Cardiac muscle cell (in vitro differentiated cells and primary cell): ENCODE results near the gene GAD2. TPM values are rescaled to one million over a fixed set of nuclear protein-coding genes. Genes with fewer than 3 reads are reported as not detected.

Source experiments
- DNase-seq, 2 donors: peaks; one replicate each; pipeline versions ENCODE4 v3.0.0 to v3.0.0-alpha.2; 2010 to 2017; ENCODE audit warnings: low read depth in 1 of 2, low spot score in 1 of 2
- H3K27ac ChIP-seq: fragments of 200-600 bp; sonication (generic); 2 replicates; pipeline ENCODE4 v1.5.1; 2016
- H3K27me3 ChIP-seq: fragments of 200-600 bp; sonication (generic); 2 replicates; pipeline ENCODE4 v1.6.0; 2016; ENCODE audit warnings: control low read depth
- H3K36me3 ChIP-seq: fragments of 200-600 bp; sonication (generic); 2 replicates; pipeline ENCODE4 v1.5.1; 2016; ENCODE audit warnings: control low read depth
- H3K4me1 ChIP-seq: fragments of 200-600 bp; sonication (generic); 2 replicates; pipeline ENCODE4 v1.8.1; 2017; ENCODE audit warnings: low read depth, mild to moderate bottlenecking, mixed run types
- H3K4me3 ChIP-seq: fragments of 200-600 bp; sonication (generic); 2 replicates; pipeline ENCODE4 v1.5.1; 2016; ENCODE audit warnings: mild to moderate bottlenecking
- H3K9me3 ChIP-seq: fragments of 200-600 bp; sonication (generic); 2 replicates; pipeline ENCODE4 v1.5.1; 2017; ENCODE audit warnings: low read depth, mild to moderate bottlenecking, control low read depth
- CTCF ChIP-seq: IDR thresholded peaks from 2 replicates; pipeline ENCODE4 v1.5.1; 2012; ENCODE audit warnings: low read depth, mild to moderate bottlenecking, low read length
- polyA plus RNA-seq: library from polyadenylated mRNA; unstranded; fragments of >200 nt; fragmentation: Nextera tagmentation; extraction: Ambion mirVana; gene quantifications from 2 replicates; pipeline ENCODE4 v1.2.1, GENCODE V29; 2016
- total RNA-seq: library from RNA; depleted of rRNA; stranded (reverse); fragments of >200 nt; gene quantifications from 2 replicates; pipeline ENCODE4 v1.2.3, GENCODE V29; 2016

Gene GAD2
- total and polyA plus RNA-seq, 2 experiments from 2014 or later, result not detected

GRCh38 chr10:26291721-26292480 is 75.3 kb downstream of the GAD2 start:
- no peak for DNase-seq
- H3K27me3 ChIP-seq, result no peaks in the 10 kb centered on the region
- H3K4me3 ChIP-seq, result no peak overlapping the region
- no peaks in the 10 kb centered on the region for H3K36me3 ChIP-seq
- no peak overlapping the region for H3K27ac ChIP-seq
- no peaks in the 10 kb centered on the region for H3K4me1 ChIP-seq
- no peaks in the 10 kb centered on the region for H3K9me3 ChIP-seq
- TF ChIP-seq CTCF, result no peak

- H3K27ac ChIP-seq, result no peak overlapping the region
- no peaks in the 10 kb centered on the region for H3K27me3 ChIP-seq
- H3K36me3 ChIP-seq, result no peaks in the 10 kb centered on the region
- no peak for TF ChIP-seq CTCF
- no peak for DNase-seq
- H3K4me1 ChIP-seq, result no peaks in the 10 kb centered on the region
- no peaks in the 10 kb centered on the region for H3K9me3 ChIP-seq
- H3K4me3 ChIP-seq, result no peak overlapping the region
Measured at GRCh38 chr10:26296360-26296759, 79.8 kb downstream of the GAD2 start.

GRCh38 chr10:26300001-26300400 is 83.4 kb downstream of the GAD2 start:
- Histone ChIP-seq H3K27ac (no peak overlapping the region), H3K4me3 (no peak overlapping the region), H3K9me3 (no peaks in the 10 kb centered on the region), H3K27me3 (peaks cover 3% of the 10 kb centered on the region), H3K4me1 (no peaks in the 10 kb centered on the region), H3K36me3 (no peaks in the 10 kb centered on the region)
- DNase-seq, result no peak
- TF ChIP-seq CTCF, result no peak

DNA sequence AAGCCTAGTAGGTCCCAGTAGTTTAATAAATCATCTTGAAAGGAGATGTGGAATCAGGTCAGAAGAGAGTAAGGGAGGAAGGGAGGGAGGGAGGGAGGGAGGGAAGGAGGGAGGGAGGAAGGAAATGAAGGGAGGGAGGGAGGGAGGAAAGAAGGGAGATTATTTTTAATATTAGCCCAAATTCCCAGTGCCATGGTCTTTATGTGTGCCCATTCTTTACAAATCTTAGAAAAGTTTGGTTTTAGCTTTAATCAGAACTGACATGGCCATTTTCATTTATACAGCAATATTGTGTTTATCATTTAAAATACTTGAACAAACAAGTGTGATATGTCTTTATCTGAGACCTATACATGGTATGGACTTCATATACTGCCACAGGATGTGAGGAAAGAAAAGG is 86.8 kb downstream of the GAD2 start:
- Histone ChIP-seq H3K27ac (no peak overlapping the region), H3K27me3 (peaks cover 3% of the 10 kb centered on the region), H3K4me3 (no peak overlapping the region), H3K9me3 (no peaks in the 10 kb centered on the region), H3K36me3 (no peaks in the 10 kb centered on the region), H3K4me1 (no peaks in the 10 kb centered on the region)
- no peak for TF ChIP-seq CTCF
- no peak for DNase-seq

GRCh38 chr10:26310361-26310760 is 93.8 kb downstream of the GAD2 start:
- Histone ChIP-seq H3K9me3 (no peaks in the 10 kb centered on the region), H3K27ac (no peak overlapping the region), H3K4me1 (no peaks in the 10 kb centered on the region), H3K4me3 (no peak overlapping the region), H3K36me3 (no peaks in the 10 kb centered on the region), H3K27me3 (no peaks in the 10 kb centered on the region)
- DNase-seq, result no peak
- no peak for TF ChIP-seq CTCF
